SH-SY5Y (cell line): ENCODE measurements around the gene TRIO.

ENCODE experiments used
- GATA2 ChIP-seq: IDR thresholded peaks from 2 replicates; pipeline ENCODE4 v1.6.1; 2011; ENCODE audit warnings: mild to moderate bottlenecking, low read depth, low read length
- GATA3 ChIP-seq: IDR thresholded peaks from 2 replicates; pipeline ENCODE4 v1.6.1; 2011; ENCODE audit warnings: low read depth, mild to moderate bottlenecking, low read length, moderate library complexity

DNA sequence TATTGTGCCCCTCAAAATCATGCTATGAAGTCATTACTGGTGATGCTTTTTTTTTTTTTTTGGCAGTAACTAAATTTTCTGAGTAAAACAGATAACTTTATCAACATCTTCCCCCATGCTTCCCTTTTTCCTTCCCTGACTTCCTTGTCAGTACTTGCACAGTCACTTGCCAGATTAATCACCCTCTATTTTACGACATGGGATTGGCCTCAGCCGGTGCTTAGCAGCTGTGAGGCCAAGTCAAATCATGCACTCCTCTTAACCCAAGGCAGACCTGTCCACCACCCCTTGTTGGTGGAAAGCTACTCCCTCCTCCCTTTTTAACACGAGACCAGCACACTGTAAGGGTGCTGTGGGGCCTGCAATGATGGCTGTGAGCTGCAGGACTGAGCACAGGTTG is 320.5 kb downstream of the TRIO start:
- TF ChIP-seq GATA2, result no peak
- no peak for TF ChIP-seq GATA3
